Measurements from ENCODE around the gene SFR1.

DNA sequence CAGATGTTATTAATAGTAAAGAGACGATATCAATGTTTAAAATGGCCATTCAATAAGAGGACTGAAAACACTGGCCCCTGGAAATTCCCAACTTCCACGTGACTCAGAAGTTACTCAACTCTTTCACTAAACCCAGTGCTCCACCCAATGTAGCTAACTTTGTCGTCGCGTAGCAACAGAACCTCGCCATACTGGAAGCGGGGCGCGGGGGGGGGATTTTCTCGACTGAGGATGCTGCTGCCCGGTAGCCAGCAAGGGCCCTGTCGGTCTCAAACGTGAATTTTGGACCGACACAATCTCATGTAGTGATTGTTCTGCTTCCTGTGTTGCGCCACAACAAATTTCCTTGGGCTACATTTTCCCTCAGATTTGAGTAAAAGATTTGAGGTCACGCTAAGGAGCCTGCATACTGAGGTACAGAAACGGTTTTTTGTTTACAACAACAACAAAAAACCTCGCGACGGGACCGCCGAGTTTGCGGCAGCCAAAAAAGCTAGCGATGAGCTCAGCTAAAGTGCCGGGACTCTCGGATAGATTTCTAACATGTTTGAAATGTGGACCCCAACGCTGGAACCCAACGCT, 977 bp upstream of the SFR1 start:
- TF ChIP-seq CTCF (optimal IDR thresholded peaks at IDR 0.05 in 1 of 3, IDR thresholded peaks at IDR 0.05 in 1 of 3, conservative IDR thresholded peaks at IDR 0.05 in 1 of 3; ENCODE audit: extremely low read depth in 1 of 3, insufficient read depth in 2 of 3, low read length in 3 of 3) = no peak
- no peak for TF ChIP-seq EZH2 (IDR thresholded peaks at IDR 0.05; ENCODE audit: low read length)
